MCF 10A (cell line): ENCODE results near the gene SATB1. TPM values are rescaled to one million over a fixed set of nuclear protein-coding genes. Genes with fewer than 3 reads are reported as not detected.

Source experiments
- BruUV-seq: library from RNA; stranded (reverse); fragments of 400-500 nt; replicated peaks from 2 replicates; lab custom pipeline; 2021; lab: Mats Ljungman, UMichigan
- CTCF ChIA-PET: fragments of 300-600 bp; sonication (Branson Sonifier 250); formaldehyde crosslinking; extraction: SDS; loops from one replicate; lab custom pipeline; 2021; ENCODE audit warnings: antibody characterized with exemption, inconsistent platforms; lab: Yijun Ruan, JAX
- POLR2A ChIA-PET: fragments of 300-600, 350-650 bp; sonication (Branson Sonifier 250); formaldehyde crosslinking; extraction: SDS; loops from one replicate; lab custom pipeline; 2020; ENCODE audit warnings: antibody characterized with exemption, inconsistent platforms; lab: Yijun Ruan, JAX
- DNase-seq: peaks from one replicate; pipeline ENCODE4 v3.0.0-alpha.2; 2018; ENCODE audit not compliant: unreplicated experiment
- H3K27ac Mint-ChIP-seq: one replicate; pipeline ENCODE4 v1.8.0; 2022; ENCODE audit warnings: mild to moderate bottlenecking, low read depth, mixed read lengths; ENCODE audit not compliant: unreplicated experiment
- H3K27me3 Mint-ChIP-seq: one replicate; pipeline ENCODE4 v1.8.0; 2022; ENCODE audit warnings: mixed read lengths; ENCODE audit not compliant: insufficient read depth, unreplicated experiment
- H3K36me3 Mint-ChIP-seq: one replicate; pipeline ENCODE4 v1.8.0; 2022; ENCODE audit warnings: mild to moderate bottlenecking, moderate library complexity, mixed read lengths; ENCODE audit not compliant: insufficient read depth, unreplicated experiment
- H3K4me1 Mint-ChIP-seq: one replicate; pipeline ENCODE4 v1.8.0; 2022; ENCODE audit warnings: mixed read lengths; ENCODE audit not compliant: insufficient read depth, unreplicated experiment
- H3K4me3 Mint-ChIP-seq: one replicate; pipeline ENCODE4 v1.8.0; 2022; ENCODE audit warnings: mild to moderate bottlenecking, moderate library complexity, mixed read lengths; ENCODE audit not compliant: unreplicated experiment
- H3K9me3 Mint-ChIP-seq: one replicate; pipeline ENCODE4 v1.8.0; 2022; ENCODE audit warnings: mixed read lengths; ENCODE audit not compliant: unreplicated experiment
- intact Hi-C: fragments of 100-400 bp; cut with micrococcal nuclease; formaldehyde crosslinking; loops from 2 replicates; pipeline ENCODE4 v1.14.1; 2022
- total RNA-seq: library from RNA; stranded (reverse); gene quantifications from 2 replicates; pipeline ENCODE4 v1.2.3, GENCODE V29; 2022
- TF ChIP-seq, protein P1 (sequence below): fragments of 200-600 bp; IDR thresholded peaks from one replicate; pipeline ENCODE4 v1.8.0; 2022; ENCODE audit warnings: antibody characterized with exemption, mild to moderate bottlenecking; ENCODE audit not compliant: unreplicated experiment

Gene SATB1
- total RNA-seq, 1 experiment from 2014 or later, result 0.23 TPM

DNA sequence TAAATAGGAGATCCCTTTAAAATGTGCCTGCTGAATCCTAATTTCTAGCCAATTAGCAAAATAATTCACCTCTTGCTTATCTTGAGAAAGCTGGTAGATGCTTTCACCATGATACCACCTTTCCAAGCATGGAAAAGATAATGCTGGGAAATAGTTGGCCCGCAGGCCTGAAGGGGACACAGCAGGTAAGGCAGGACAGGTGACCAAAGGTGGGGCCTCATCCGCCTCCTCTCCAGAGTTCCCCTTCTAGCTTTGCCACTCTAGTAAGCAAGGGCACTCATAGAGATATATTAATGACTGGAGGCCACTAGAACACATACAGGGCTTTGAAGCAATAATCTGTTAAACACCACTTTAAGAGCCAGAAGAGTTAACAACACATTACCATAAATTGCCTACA lies 45.5 kb downstream of the SATB1 start:
- no TSS peak for BruUV-seq
- ChIA-PET POLR2A (no interaction called here), CTCF (no interaction called here)
- no peak overlapping the region for H3K27ac Mint-ChIP-seq
- TF ChIP-seq, protein P1, sequence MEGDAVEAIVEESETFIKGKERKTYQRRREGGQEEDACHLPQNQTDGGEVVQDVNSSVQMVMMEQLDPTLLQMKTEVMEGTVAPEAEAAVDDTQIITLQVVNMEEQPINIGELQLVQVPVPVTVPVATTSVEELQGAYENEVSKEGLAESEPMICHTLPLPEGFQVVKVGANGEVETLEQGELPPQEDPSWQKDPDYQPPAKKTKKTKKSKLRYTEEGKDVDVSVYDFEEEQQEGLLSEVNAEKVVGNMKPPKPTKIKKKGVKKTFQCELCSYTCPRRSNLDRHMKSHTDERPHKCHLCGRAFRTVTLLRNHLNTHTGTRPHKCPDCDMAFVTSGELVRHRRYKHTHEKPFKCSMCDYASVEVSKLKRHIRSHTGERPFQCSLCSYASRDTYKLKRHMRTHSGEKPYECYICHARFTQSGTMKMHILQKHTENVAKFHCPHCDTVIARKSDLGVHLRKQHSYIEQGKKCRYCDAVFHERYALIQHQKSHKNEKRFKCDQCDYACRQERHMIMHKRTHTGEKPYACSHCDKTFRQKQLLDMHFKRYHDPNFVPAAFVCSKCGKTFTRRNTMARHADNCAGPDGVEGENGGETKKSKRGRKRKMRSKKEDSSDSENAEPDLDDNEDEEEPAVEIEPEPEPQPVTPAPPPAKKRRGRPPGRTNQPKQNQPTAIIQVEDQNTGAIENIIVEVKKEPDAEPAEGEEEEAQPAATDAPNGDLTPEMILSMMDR, result no peak
- intact Hi-C loops, result no loop called here
- H3K36me3 Mint-ChIP-seq, result no peaks in the 10 kb centered on the region
- H3K4me3 Mint-ChIP-seq, result no peak overlapping the region
- peaks cover 28% of the 10 kb centered on the region for H3K27me3 Mint-ChIP-seq
- H3K9me3 Mint-ChIP-seq, result no peaks in the 10 kb centered on the region
- DNase-seq, result no peak
- H3K4me1 Mint-ChIP-seq, result no peaks in the 10 kb centered on the region

DNA sequence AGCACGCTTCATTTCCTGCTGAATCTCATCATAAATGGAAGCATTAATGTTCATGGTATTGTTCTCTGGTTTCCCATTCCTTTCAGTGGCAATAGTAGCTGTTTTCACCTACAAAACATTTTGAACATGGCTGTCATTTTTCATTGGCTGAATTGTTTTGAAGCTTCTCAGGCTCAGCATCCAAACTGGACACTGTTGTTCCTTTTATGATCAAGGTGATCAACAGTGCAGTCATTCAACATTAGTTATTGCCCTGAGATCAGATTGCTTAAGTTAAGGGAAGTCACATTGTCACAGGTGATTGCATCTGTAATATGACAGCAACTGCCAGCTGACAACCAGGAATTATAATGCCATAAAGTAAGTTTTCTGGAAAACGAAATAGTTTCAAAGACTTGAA lies 46.9 kb downstream of the SATB1 start:
- ChIA-PET CTCF (interaction anchor here (1.2 kb wide), 1 partner anchor 11 kb away, joined by 6 read pairs; no protein-coding TSS in a partner anchor), POLR2A (no interaction called here)
- Mint-ChIP-seq H3K4me3 (no peak overlapping the region), H3K36me3 (no peaks in the 10 kb centered on the region), H3K27me3 (peaks cover 21% of the 10 kb centered on the region), H3K4me1 (no peaks in the 10 kb centered on the region), H3K27ac (no peak overlapping the region), H3K9me3 (no peaks in the 10 kb centered on the region)
- DNase-seq, result no peak
- intact Hi-C loops, result no loop called here
- TF ChIP-seq, protein P1, result no peak
- no TSS peak for BruUV-seq

- no peak overlapping the region for H3K4me3 Mint-ChIP-seq
- no TSS peak for BruUV-seq
- H3K9me3 Mint-ChIP-seq, result no peaks in the 10 kb centered on the region
- H3K27ac Mint-ChIP-seq, result no peak overlapping the region
- peaks cover 30% of the 10 kb centered on the region for H3K27me3 Mint-ChIP-seq
- ChIA-PET CTCF (interaction anchor here (0.7 kb wide), 1 partner anchor 1002 kb away, joined by 3 read pairs; no protein-coding TSS in a partner anchor), POLR2A (no interaction called here)
- DNase-seq, result no peak
- no peaks in the 10 kb centered on the region for H3K4me1 Mint-ChIP-seq
- intact Hi-C loops, result no loop called here
- TF ChIP-seq, protein P1, result no peak
- no peaks in the 10 kb centered on the region for H3K36me3 Mint-ChIP-seq
Measured at GRCh38 chr3:18376682-18377081, 48.5 kb downstream of the SATB1 start.

- intact Hi-C loops, result no loop called here
- H3K36me3 Mint-ChIP-seq, result no peaks in the 10 kb centered on the region
- ChIA-PET POLR2A (interaction anchor here (1.3 kb wide), 1 partner anchor 13 kb away, joined by 3 read pairs; no protein-coding TSS in a partner anchor), CTCF (interaction anchor here (0.6 to 1.5 kb wide), 3 partner anchors 47 to 615 kb away, joined by 3 to 4 read pairs (median 3); no protein-coding TSS in a partner anchor)
- no peak overlapping the region for H3K4me3 Mint-ChIP-seq
- no TSS peak for BruUV-seq
- DNase-seq, result no peak
- no peak overlapping the region for H3K27ac Mint-ChIP-seq
- H3K9me3 Mint-ChIP-seq, result no peaks in the 10 kb centered on the region
- TF ChIP-seq, protein P1, result no peak
- H3K27me3 Mint-ChIP-seq, result peaks cover 55% of the 10 kb centered on the region
- H3K4me1 Mint-ChIP-seq, result no peaks in the 10 kb centered on the region
Measured at GRCh38 chr3:18372786-18373405, 52.2 kb downstream of the SATB1 start.
